H1 (cell line): Measurements from ENCODE around the gene TACC2. TPM values are rescaled to one million over a fixed set of nuclear protein-coding genes. Genes with fewer than 3 reads are reported as not detected.

Experiments used
- CHD7 ChIP-seq: fragments of 300-600 bp; sonication (generic); IDR thresholded peaks from 2 replicates; pipeline ENCODE4 v1.7.1; 2012; ENCODE audit warnings: low read length, moderate library complexity, mild to moderate bottlenecking, inconsistent platforms; ENCODE audit not compliant: insufficient replicate concordance
- polyA plus RNA-seq, 7 experiments: library from polyadenylated mRNA; depleted of rRNA in 3 of 7; stranded (reverse) in 5 of 7; unstranded in 2 of 7; fragments of >200 nt in 5 of 7; fragments of 200-250 nt in 2 of 7; gene quantifications; 1 replicate in 5 of 7; 2 replicates in 1 of 7; 4 replicates in 1 of 7; pipeline versions ENCODE4 v1.2.1 to v1.2.3, GENCODE V29; 2011 to 2013; ENCODE audit warnings: missing spikeins in 2 of 7, mixed read lengths in 2 of 7
- total RNA-seq: library from RNA; stranded (reverse); fragmentation: NEBNext Ultra II Directional; extraction: Animal tissue kit (Norgen Biotek cat#: 25700); gene quantifications from 2 replicates; pipeline ENCODE4 v1.2.1, GENCODE V29; 2021

The TACC2 gene
- total and polyA plus RNA-seq, 2 of the 8 experiments (the other 6 are each of a cell fraction or from before 2014, with no cell fraction given): 21.2 to 46.6 TPM

- no peak for TF ChIP-seq CHD7
Measured at GRCh38 chr10:121965996-121966395, 23.0 kb upstream of the TACC2 start (continued).
